Esophagus mucosa (tissue), 1 donor: Measurements from ENCODE around the gene INSYN2B. TPM values are rescaled to one million over a fixed set of nuclear protein-coding genes. Genes with fewer than 3 reads are reported as not detected.
"Not testable (repeated sequence)": the region's sequence is repeated elsewhere in the genome, so short reads cannot be mapped to it uniquely, and the experiment has no call there.

Experiments used
- ATAC-seq: fragments of 200-7000 bp; cut with Tn5 transposase; one replicate; pipeline ENCODE4 v1.9.1; 2020
- total RNA-seq: library from RNA; stranded (reverse); gene quantifications from one replicate; pipeline ENCODE4 v1.2.4, GENCODE V29; 2023
- donor health status: DM: yes; HTN: yes; CAD: no.

The INSYN2B gene
- total RNA-seq, 1 donor from 2014 or later: not detected

GRCh38 chr5:169842699-169843098, 137.6 kb downstream of the INSYN2B start:
- ATAC-seq: no peak

GRCh38 chr5:169840405-169840804, 139.9 kb downstream of the INSYN2B start:
- no peak for ATAC-seq

GRCh38 chr5:169838688-169839087, 141.6 kb downstream of the INSYN2B start:
- no peak for ATAC-seq

- no peak for ATAC-seq
Measured at GRCh38 chr5:169837686-169838085, 142.6 kb downstream of the INSYN2B start.

GRCh38 chr5:169836835-169837536, 143.3 kb downstream of the INSYN2B start:
- ATAC-seq: no peak

- not testable (repeated sequence) for ATAC-seq
Measured at GRCh38 chr5:169834540-169834939, 145.8 kb downstream of the INSYN2B start.

- ATAC-seq: not testable (repeated sequence)
Measured at GRCh38 chr5:169833681-169834292, 146.5 kb downstream of the INSYN2B start.

- ATAC-seq: no peak
Measured at GRCh38 chr5:169832845-169833244, 147.4 kb downstream of the INSYN2B start.

GRCh38 chr5:169832304-169832703, 148.0 kb downstream of the INSYN2B start:
- ATAC-seq: no peak

GRCh38 chr5:169831331-169831730, 149.0 kb downstream of the INSYN2B start:
- no peak for ATAC-seq

- no peak for ATAC-seq
Measured at GRCh38 chr5:169828385-169828784, 151.9 kb downstream of the INSYN2B start.

- ATAC-seq: no peak
Measured at GRCh38 chr5:169827769-169828168, 152.5 kb downstream of the INSYN2B start.

- ATAC-seq: no peak
Measured at GRCh38 chr5:169826618-169827017, 153.7 kb downstream of the INSYN2B start.

GRCh38 chr5:169817031-169817430, 163.3 kb downstream of the INSYN2B start:
- no peak for ATAC-seq

- ATAC-seq: no peak
Measured at GRCh38 chr5:169814522-169814921, 165.8 kb downstream of the INSYN2B start.

Other genes with a start within 250 kb of the INSYN2B start
- gene FOXI1, start 125.4 kb upstream of the INSYN2B start, total RNA-seq: 0.16 TPM